ENCODE results near the gene WDR27.

Gene WDR27

DNA sequence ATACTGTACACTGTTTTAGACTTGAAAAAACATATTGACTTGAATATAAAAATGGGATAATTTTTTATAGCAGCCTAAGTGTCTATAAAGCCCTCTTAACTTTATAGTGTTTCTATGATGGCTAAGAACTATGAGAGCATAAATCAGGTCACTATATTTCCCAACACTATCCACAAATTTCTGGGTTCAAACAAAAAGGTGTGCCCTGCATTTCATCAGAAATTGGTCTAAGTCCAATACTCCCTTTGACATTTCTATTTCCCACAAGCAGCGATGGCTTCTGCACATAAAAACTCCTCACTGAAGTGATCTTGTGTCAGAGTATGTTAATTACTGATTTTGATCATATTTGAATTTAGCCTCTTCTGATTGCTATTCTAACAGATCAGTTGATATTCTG, 143.9 kb downstream of the WDR27 start:
- H3K4me3 ChIP-seq (ENCODE audit: low read length) = no peak overlapping the region
- no peaks in the 10 kb centered on the region for H3K36me3 ChIP-seq (replicated peaks; ENCODE audit: insufficient read depth, low read length)
- H3K9me2 ChIP-seq (replicated peaks; ENCODE audit: insufficient read depth, low read length) = no peaks in the 10 kb centered on the region
- peaks cover 15% of the 10 kb centered on the region for H3F3A ChIP-seq (ENCODE audit: insufficient read depth, low read length)
- TF ChIP-seq EZH2phosphoT487 (IDR thresholded peaks at IDR 0.05; ENCODE audit: low read length) = no peak
- H3K4me2 ChIP-seq (ENCODE audit: low read depth, low read length) = peak overlapping the region; percentile 66; the same call in 1 of the 2 replicates
- no peak overlapping the region for H2AFZ ChIP-seq (ENCODE audit: low read length)
- no peak overlapping the region; the same call in 1 of the 2 replicates for H3K9ac ChIP-seq (ENCODE audit: low read length)
- H3K27ac ChIP-seq (ENCODE audit: low read length) = peak overlapping the region; percentile 100
- no peak for DNase-seq
- no peaks in the 10 kb centered on the region for H3K79me2 ChIP-seq (ENCODE audit: low read length)
- H3K27me3 ChIP-seq (replicated peaks; ENCODE audit: insufficient read depth, low read length) = no peaks in the 10 kb centered on the region
- no peaks in the 10 kb centered on the region for H3K9me3 ChIP-seq (replicated peaks; ENCODE audit: insufficient read depth, low read length)
- peaks cover 19% of the 10 kb centered on the region for H3K4me1 ChIP-seq (ENCODE audit: low read length)
- H4K20me1 ChIP-seq (ENCODE audit: insufficient read depth, low read length) = no peaks in the 10 kb centered on the region

DNA sequence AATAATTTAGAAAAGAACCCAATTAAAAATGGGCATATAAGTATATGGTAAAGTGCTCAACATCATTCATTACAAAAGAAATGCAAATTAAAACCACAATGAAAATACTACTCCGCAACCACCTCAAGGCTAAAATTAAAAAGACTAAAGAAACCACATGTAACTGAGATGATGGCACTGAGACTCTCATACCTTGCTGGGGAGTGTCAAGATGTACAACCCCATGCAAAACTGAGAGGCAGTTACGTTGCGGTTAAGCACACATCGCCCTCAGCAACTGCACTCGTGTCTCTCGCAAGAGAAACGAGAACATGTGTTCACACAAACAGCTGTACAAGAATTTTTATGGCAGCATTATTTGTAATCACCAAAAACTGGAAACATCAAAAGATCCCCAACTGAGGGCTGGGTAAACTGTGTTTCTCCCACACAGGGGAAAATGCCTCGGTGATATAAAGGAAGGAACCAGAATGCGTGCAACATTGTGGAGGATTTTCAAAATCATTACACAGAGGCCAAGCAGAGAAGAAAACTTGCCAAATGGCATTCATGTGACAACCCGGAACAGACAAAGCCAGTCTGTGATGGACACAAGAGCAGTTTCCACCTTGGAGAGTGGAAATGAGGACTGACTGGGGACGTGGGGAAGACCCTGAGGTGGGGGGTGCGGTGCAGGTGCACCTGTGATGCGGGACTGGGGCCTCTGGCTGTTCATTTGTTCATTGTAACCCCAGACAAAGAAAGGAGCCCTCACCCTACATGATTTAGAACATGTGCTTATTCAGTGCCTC, 144.9 kb downstream of the WDR27 start:
- Histone ChIP-seq H2AFZ (ENCODE audit: low read length) (peak overlapping the region; percentile 58; the same call in 1 of the 2 replicates), H3K36me3 (replicated peaks; ENCODE audit: insufficient read depth, low read length) (no peaks in the 10 kb centered on the region), H3K27ac (ENCODE audit: low read length) (peak overlapping the region; percentile 100), H3F3A (ENCODE audit: insufficient read depth, low read length) (peaks cover 15% of the 10 kb centered on the region), H3K79me2 (ENCODE audit: low read length) (no peaks in the 10 kb centered on the region), H3K4me1 (ENCODE audit: low read length) (peaks cover 19% of the 10 kb centered on the region), H3K4me2 (ENCODE audit: low read depth, low read length) (peak overlapping the region; percentile 66), H3K27me3 (replicated peaks; ENCODE audit: insufficient read depth, low read length) (no peaks in the 10 kb centered on the region), H3K9ac (ENCODE audit: low read length) (peak overlapping the region; percentile 75), H3K9me2 (replicated peaks; ENCODE audit: insufficient read depth, low read length) (no peaks in the 10 kb centered on the region), H4K20me1 (ENCODE audit: insufficient read depth, low read length) (no peaks in the 10 kb centered on the region), H3K4me3 (ENCODE audit: low read length) (peak overlapping the region; percentile 34; the same call in 1 of the 2 replicates), H3K9me3 (replicated peaks; ENCODE audit: insufficient read depth, low read length) (no peaks in the 10 kb centered on the region)
- peak; percentile 90 for DNase-seq
- TF ChIP-seq, protein P1, sequence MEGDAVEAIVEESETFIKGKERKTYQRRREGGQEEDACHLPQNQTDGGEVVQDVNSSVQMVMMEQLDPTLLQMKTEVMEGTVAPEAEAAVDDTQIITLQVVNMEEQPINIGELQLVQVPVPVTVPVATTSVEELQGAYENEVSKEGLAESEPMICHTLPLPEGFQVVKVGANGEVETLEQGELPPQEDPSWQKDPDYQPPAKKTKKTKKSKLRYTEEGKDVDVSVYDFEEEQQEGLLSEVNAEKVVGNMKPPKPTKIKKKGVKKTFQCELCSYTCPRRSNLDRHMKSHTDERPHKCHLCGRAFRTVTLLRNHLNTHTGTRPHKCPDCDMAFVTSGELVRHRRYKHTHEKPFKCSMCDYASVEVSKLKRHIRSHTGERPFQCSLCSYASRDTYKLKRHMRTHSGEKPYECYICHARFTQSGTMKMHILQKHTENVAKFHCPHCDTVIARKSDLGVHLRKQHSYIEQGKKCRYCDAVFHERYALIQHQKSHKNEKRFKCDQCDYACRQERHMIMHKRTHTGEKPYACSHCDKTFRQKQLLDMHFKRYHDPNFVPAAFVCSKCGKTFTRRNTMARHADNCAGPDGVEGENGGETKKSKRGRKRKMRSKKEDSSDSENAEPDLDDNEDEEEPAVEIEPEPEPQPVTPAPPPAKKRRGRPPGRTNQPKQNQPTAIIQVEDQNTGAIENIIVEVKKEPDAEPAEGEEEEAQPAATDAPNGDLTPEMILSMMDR (IDR thresholded peaks at IDR 0.05; ENCODE audit: low read length) = no peak
- TF ChIP-seq EZH2phosphoT487 (IDR thresholded peaks at IDR 0.05; ENCODE audit: low read length) (no peak), EZH2 (optimal IDR thresholded peaks at IDR 0.05; ENCODE audit: low read depth, low read length) (no peak)

DNA sequence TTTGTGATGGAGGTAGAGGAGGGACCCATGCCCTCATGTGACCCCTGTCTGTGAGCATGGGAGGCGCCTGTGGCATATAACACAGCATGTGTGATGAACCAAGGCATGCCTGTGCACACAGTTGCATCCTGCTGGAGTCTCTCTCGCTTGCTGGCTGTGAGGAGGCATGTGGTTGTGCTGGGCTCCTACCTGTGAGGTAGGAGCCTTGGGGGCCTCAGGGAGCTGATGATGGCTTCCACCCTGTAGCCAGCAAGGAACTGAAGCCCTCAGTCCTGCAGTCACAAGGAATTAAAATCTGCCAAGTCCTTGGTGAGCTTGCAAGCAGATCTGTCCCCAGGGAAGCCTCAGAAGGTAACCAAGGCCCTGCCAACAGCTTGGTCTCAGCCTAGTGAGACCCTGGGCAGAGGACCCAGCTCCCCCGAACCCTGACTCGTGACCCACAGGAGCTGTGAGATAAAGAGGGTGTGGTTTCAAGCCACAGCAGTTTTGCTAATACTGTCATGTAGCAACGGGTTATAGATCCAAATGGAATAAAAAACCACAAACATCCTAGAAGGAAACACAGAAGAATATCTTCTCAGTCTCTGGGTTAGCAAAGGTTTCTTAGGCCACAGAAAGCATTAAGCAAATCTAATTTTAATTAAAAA, 145.7 kb downstream of the WDR27 start:
- no peaks in the 10 kb centered on the region for H3K79me2 ChIP-seq (ENCODE audit: low read length)
- H3K4me3 ChIP-seq (ENCODE audit: low read length) = no peak overlapping the region
- no peak for DNase-seq
- H3K4me2 ChIP-seq (ENCODE audit: low read depth, low read length) = peak overlapping the region; percentile 66
- H2AFZ ChIP-seq (ENCODE audit: low read length) = peak overlapping the region; percentile 7; the same call in 1 of the 2 replicates
- H3K9me2 ChIP-seq (replicated peaks; ENCODE audit: insufficient read depth, low read length) = no peaks in the 10 kb centered on the region
- H4K20me1 ChIP-seq (ENCODE audit: insufficient read depth, low read length) = no peaks in the 10 kb centered on the region
- TF ChIP-seq EZH2 (optimal IDR thresholded peaks at IDR 0.05; ENCODE audit: low read depth, low read length) (no peak), EZH2phosphoT487 (IDR thresholded peaks at IDR 0.05; ENCODE audit: low read length) (no peak)
- TF ChIP-seq, protein P1 (IDR thresholded peaks at IDR 0.05; ENCODE audit: low read length) = no peak
- H3F3A ChIP-seq (ENCODE audit: insufficient read depth, low read length) = peaks cover 15% of the 10 kb centered on the region
- H3K36me3 ChIP-seq (replicated peaks; ENCODE audit: insufficient read depth, low read length) = no peaks in the 10 kb centered on the region
- peaks cover 19% of the 10 kb centered on the region for H3K4me1 ChIP-seq (ENCODE audit: low read length)
- H3K9me3 ChIP-seq (replicated peaks; ENCODE audit: insufficient read depth, low read length) = no peaks in the 10 kb centered on the region
- H3K9ac ChIP-seq (ENCODE audit: low read length) = 0 out of 2 replicates have a peak overlapping the region, but pooled peaks have one; percentile 15
- H3K27ac ChIP-seq (ENCODE audit: low read length) = peak overlapping the region; percentile 100; the same call in 1 of the 2 replicates
- no peaks in the 10 kb centered on the region for H3K27me3 ChIP-seq (replicated peaks; ENCODE audit: insufficient read depth, low read length)
